Activated naive CD4-positive, alpha-beta T cell treated with anti-CD3 and anti-CD28 coated beads, Interleukin-2, amount 10 ng/mL, durations not matched to agents 7 days and 5 days (primary cell): Measurements from ENCODE around the gene LZTR1.
"Not testable (repeated sequence)": the region's sequence is repeated elsewhere in the genome, so short reads cannot be mapped to it uniquely, and the experiment has no call there.

ENCODE experiments used
- CTCF ChIA-PET: fragments of 350-600 bp; sonication (Branson Sonifier 250); formaldehyde crosslinking; loops from one replicate; lab custom pipeline; 2021; ENCODE audit warnings: antibody characterized with exemption; lab: Charles Lee
- DNase-seq: peaks from one replicate; pipeline ENCODE4 v3.0.0-alpha.2; 2020
- H3K27ac Mint-ChIP-seq: one replicate; pipeline ENCODE4 v1.8.0; 2021; ENCODE audit warnings: mild to moderate bottlenecking, moderate library complexity, mixed read lengths
- H3K27me3 Mint-ChIP-seq: one replicate; pipeline ENCODE4 v1.8.0; 2021; ENCODE audit warnings: mild to moderate bottlenecking, mixed read lengths
- H3K36me3 Mint-ChIP-seq: one replicate; pipeline ENCODE4 v1.8.0; 2021; ENCODE audit warnings: mixed read lengths
- H3K4me1 Mint-ChIP-seq: one replicate; pipeline ENCODE4 v1.8.0; 2021; ENCODE audit warnings: mixed read lengths
- H3K4me3 Mint-ChIP-seq: one replicate; pipeline ENCODE4 v1.8.0; 2021; ENCODE audit warnings: mild to moderate bottlenecking, moderate library complexity, mixed read lengths
- H3K9me3 Mint-ChIP-seq: one replicate; pipeline ENCODE4 v1.8.0; 2021; ENCODE audit warnings: mixed read lengths

The LZTR1 gene

DNA sequence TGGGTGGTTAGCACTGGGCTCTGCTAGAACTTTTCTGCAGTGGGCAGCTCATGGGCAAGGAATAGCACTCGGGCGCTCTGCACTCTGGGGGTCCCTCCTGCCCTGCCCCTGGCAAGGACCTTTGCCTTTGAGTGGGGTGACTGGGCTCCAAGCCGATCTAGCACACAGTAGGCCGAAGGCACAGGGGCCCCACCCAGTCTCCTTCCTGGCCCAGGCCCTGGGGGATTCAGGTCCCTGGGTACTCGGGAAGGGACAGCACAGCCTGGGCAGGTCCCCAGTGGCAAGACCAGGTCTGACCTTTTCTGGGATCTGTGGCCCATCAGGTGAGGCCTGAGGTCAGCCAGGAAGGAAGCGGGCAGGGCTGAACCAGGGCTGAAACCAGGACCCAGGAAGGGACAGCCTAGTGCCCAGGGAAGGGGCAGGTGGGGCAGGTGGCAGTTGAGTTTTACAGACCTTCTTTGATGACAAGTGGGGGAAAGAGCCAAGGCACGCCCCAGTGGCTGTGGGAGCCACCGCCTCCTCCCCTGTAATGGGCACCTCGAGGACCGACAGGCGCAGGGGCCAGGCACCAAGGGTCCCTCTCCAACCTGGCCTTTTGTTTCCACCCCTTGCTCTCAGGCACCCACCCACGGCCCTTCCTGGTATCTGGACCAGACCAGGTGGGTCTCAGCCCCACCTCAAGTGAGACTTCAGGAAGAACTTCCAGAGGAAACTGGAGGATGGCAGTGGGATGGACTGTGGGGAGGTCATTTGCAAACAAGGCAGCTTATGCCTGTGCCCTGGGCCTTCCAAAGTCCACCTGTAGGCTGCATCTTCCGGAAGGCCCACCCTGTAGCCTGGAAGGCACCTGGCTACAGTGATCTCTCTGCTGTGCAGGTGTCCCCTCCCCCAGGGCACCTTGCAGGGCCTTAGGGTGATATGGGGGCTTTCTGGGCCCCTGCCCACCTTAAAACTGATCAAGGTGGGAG is 15.9 kb upstream of the LZTR1 start:
- H3K9me3 Mint-ChIP-seq, result no peaks in the 10 kb centered on the region
- peaks cover 3% of the 10 kb centered on the region for H3K36me3 Mint-ChIP-seq
- CTCF ChIA-PET, result no interaction called here
- H3K27ac Mint-ChIP-seq, result no peak overlapping the region
- H3K4me1 Mint-ChIP-seq, result peaks cover 16% of the 10 kb centered on the region
- H3K27me3 Mint-ChIP-seq, result peaks cover 61% of the 10 kb centered on the region
- DNase-seq, result no peak
- H3K4me3 Mint-ChIP-seq, result peak overlapping the region; percentile 35

DNA sequence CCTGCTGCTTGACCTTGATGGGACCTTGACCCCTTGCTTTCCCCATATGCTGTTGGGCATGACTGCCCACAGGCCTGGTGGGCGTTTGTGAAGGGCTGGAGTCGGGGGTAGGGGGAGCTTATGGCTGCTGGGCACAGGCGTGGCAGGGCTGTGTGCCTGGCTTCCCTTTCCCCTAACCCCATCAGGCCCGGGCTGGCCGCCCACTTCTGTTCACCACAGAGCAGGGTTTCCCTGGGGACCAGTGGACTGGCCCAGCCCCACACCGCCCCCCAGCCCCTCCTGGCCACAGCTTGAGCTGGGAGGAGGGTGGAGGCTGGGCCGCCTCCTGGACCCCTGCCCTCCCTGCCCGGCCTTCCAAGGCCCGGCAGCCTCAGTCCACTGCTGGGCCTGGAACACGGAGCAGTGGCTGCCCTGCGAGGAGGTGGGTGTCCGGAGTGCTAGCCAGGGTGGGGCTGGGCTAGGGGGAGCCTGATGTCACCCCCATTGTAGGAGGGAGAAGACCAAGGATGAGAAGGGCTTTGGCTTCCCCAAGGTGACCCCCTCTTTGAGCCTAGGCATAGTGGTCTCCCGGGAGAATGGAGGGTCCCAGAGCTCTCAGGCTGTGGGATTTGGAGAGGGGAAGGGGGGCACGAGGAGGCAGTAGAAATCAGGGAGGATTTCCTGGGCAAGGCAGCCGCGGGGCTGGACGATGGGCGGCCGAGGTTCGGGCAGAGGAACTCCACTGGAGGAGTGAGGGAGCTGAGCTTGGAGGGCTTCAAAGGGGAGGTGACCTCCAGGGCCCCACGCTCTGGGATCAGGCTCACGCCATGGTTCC is 15.0 kb upstream of the LZTR1 start, which contains the start of gene AIFM3:
Gene AIFM3, plus strand, starts transcription at position 373 of the 814 bp plus-strand sequence. CDS start 690 bp downstream, outside the sequence.
- CTCF ChIA-PET, result no interaction called here
- DNase-seq, result no peak
- Mint-ChIP-seq H3K27ac (no peak within 1 kb of the TSS), H3K27me3 (peaks cover 57% of the 10 kb centered on the region), H3K36me3 (peaks cover 3% of the 10 kb centered on the region), H3K4me1 (peaks cover 12% of the 10 kb centered on the region), H3K4me3 (no peak within 1 kb of the TSS), H3K9me3 (no peaks in the 10 kb centered on the region)

DNA sequence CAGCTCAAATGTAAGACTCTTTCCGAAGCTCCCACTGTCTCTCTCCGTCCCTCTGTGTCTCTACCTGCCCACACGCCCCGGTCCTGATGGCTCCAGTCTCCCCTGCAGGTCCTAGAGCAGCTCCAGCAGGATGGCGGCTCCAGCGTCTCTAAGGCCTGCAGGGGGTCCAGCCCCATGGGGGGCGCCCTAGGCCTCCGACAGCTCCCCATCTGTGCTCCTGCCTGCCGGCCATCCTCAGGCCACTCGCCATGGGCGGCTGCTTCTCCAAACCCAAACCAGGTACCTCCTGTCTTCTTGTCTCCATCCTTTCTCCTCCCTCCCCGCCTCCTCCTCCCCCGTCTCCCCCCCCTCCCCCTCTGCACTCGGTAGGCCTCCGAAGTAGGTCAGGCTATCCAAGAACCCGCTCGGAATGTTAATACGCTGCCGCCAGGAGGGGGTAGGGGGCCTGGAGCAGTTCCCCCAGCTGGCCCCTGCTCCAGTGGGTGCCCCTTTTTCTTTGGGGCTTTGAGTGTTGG is 14.3 kb upstream of the LZTR1 start:
- Mint-ChIP-seq H3K9me3 (no peaks in the 10 kb centered on the region), H3K4me1 (peaks cover 12% of the 10 kb centered on the region), H3K27ac (no peak overlapping the region), H3K4me3 (no peak overlapping the region), H3K27me3 (peaks cover 60% of the 10 kb centered on the region), H3K36me3 (peaks cover 3% of the 10 kb centered on the region)
- no peak for DNase-seq
- CTCF ChIA-PET, result no interaction called here

DNA sequence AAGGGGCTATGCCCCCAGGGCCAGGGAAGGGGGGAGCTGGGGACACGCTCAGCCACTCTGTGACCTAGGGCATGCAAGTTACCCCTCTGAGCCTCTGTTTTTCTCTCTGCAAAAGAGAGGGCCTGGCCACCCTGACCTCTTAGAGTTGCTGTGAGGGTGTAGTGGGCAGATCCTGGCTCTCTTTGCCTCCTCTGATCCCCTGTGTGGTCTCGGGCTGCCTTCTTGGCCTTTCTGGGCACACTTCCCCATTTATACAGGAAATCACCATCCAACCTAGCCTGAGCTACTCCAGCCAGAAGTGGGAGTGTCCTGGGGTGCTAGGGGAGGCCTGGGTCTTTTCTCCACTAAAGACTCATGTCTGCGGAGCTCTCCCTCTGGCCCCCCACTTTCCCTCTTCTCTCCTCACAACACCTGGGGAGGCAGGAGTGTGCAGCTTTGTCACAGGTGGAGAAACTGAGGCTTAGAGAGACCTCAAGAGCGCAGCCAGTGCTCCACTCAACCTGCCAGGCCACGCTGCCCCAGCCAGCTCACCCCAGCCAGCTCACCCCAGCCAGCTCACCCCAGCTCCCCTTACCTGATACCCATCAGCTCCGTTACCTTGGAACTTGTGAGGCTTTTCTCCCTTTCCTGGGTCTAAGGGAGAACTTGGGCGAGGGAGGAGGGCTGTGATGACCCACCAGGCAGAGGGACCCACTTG is 13.7 kb upstream of the LZTR1 start:
- CTCF ChIA-PET, result interaction anchor here (0.6 kb wide), 1 partner anchor 198 kb away, joined by 3 read pairs; no protein-coding TSS in a partner anchor
- Mint-ChIP-seq H3K27me3 (peaks cover 56% of the 10 kb centered on the region), H3K4me1 (peaks cover 12% of the 10 kb centered on the region), H3K27ac (no peak overlapping the region), H3K9me3 (no peaks in the 10 kb centered on the region), H3K36me3 (peaks cover 3% of the 10 kb centered on the region), H3K4me3 (no peak overlapping the region)
- DNase-seq, result no peak

DNA sequence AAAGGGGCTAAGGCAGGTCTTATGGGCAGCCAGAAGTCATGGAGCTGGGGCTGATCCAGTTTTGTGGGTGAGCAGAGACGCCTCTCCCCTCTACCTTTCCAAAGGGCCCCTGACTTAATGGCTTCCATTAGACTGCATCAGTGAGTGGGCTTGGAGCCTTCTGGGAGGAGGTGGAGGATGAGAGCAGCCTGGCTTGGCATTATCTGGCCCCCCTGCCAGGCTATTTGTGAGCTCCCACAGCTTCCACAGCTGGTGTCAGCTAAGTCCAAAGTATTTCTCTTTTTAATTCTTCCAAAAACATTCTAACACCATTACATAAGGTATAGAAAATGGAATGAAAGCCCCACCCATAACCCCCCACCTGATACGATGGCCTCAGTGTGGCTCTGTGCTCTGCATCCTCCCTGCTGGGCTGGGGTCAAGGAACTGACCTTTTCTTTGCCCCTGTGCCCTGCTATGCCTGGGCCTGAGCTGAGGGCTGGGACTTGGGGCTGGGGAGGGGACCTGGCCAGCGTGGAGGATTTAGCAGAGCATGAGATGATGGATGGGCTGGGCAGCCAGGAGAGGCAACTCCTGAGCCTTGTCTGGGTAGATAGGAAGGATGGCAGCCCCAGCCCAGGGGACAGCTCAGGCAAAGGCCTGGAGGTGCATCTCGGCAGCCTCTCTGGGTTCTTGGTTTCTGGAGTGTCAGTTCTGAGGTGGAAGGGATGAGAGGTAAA is 11.0 kb upstream of the LZTR1 start:
- CTCF ChIA-PET, result no interaction called here
- DNase-seq, result no peak
- H3K9me3 Mint-ChIP-seq, result no peaks in the 10 kb centered on the region

DNA sequence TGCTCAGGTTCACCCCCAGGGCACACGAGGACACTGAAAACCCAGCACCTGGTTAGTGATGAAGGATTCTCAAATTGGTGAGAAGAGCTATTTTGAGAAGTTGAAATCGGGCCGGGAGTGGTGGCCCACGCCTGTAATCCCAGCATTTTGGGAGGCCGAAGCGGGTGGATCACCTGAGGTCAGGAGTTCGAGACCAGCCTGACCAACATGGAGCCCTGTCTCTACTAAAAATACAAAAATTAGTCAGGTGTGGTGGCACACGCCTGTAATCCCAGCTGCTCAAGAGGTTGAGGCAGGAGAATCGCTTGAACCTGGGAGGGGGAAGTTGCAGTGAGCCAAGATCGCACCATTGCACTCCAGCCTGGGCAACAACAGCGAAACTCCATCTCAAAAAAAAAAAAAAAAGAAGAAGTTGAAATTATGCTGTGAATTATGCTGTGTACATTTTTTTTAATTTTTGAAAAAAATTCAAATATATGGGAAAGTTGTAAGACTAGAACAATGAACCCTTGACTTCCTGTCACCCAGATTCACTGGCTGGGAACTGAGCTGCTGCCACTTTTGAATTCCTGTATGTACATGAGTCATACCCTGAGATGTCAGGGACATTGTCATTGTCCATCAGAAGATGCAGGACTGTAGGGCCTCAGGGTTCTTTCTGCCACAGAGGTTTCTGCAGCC is 9.9 kb upstream of the LZTR1 start:
- CTCF ChIA-PET, H3K36me3 Mint-ChIP-seq, H3K4me1 Mint-ChIP-seq, DNase-seq, H3K9me3 Mint-ChIP-seq, H3K27ac Mint-ChIP-seq, H3K4me3 Mint-ChIP-seq: not testable (repeated sequence)
- H3K27me3 Mint-ChIP-seq, result peaks cover 40% of the 10 kb centered on the region

More for the DNA sequence above, 11.0 kb upstream of the LZTR1 start:
- Mint-ChIP-seq H3K4me1 (no peaks in the 10 kb centered on the region), H3K27me3 (peaks cover 46% of the 10 kb centered on the region), H3K36me3 (no peaks in the 10 kb centered on the region), H3K27ac (no peak overlapping the region), H3K4me3 (no peak overlapping the region)

DNA sequence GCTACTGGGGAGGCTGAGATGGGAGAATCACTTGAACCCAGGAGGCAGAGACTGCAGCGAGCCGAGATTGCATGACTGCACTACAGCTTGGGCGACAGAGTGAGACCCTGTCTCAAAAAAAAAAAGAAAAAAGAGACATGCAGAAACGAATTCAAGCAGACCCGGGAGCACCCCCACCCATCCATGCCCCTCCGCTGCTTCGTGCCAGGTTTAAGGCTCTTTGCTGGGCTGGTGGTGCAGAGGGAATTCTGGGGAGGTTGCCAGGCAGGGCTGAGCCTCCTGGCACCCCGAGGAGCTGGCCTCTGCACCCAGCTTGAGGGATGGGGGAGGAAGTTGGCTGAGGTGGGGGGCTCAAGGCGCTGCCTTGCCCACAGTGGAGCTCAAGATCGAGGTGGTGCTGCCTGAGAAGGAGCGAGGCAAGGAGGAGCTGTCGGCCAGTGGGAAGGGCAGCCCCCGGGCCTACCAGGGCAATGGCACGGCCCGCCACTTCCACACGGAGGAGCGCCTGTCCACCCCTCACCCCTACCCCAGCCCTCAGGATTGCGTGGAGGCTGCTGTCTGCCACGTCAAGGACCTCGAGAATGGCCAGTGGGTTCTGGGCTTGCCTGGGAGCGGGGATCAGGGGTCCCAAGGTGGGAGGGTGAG is 9.0 kb upstream of the LZTR1 start:
- Mint-ChIP-seq H3K9me3 (peaks cover under 1% of the 10 kb centered on the region), H3K27me3 (peaks cover 40% of the 10 kb centered on the region), H3K4me1 (no peaks in the 10 kb centered on the region), H3K4me3 (no peak overlapping the region), H3K36me3 (no peaks in the 10 kb centered on the region), H3K27ac (no peak overlapping the region)
- CTCF ChIA-PET, result interaction anchor here (1.3 kb wide), 1 partner anchor 11 kb away, joined by 4 read pairs; no protein-coding TSS in a partner anchor
- no peak for DNase-seq

DNA sequence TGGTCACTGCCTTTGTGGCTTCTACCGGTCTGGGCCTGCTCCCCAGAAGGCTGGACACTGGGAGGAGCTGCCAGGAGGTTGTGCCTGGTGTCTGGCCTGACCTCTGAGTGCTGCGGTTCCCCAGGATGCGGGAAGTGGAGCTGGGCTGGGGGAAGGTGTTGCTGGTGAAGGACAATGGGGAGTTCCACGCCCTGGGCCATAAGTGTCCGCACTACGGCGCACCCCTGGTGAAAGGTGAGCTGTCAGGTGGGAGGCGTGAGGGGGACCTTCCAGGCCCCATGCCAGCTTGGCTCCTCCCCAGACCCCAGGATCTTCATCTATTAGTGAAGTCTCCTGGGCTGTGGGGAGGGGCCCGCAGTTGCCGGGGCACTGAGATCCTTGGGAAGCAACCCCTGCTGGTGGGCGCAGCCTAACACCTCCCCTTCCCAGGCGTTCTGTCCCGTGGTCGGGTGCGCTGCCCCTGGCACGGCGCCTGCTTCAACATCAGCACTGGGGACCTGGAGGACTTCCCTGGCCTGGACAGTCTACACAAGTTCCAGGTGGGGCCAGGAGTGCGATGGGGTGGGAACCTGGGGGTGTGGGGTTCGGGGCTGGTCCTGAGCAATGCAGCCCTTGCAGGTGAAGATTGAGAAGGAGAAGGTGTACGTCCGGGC is 8.3 kb upstream of the LZTR1 start:
- no peaks in the 10 kb centered on the region for H3K36me3 Mint-ChIP-seq
- H3K27ac Mint-ChIP-seq, result no peak overlapping the region
- H3K9me3 Mint-ChIP-seq, result peaks cover 8% of the 10 kb centered on the region
- DNase-seq, result no peak
- no peak overlapping the region for H3K4me3 Mint-ChIP-seq
- CTCF ChIA-PET, result interaction anchor here (1.3 kb wide), 1 partner anchor 12 kb away, joined by 4 read pairs; no protein-coding TSS in a partner anchor
- no peaks in the 10 kb centered on the region for H3K4me1 Mint-ChIP-seq
- H3K27me3 Mint-ChIP-seq, result peaks cover 40% of the 10 kb centered on the region

DNA sequence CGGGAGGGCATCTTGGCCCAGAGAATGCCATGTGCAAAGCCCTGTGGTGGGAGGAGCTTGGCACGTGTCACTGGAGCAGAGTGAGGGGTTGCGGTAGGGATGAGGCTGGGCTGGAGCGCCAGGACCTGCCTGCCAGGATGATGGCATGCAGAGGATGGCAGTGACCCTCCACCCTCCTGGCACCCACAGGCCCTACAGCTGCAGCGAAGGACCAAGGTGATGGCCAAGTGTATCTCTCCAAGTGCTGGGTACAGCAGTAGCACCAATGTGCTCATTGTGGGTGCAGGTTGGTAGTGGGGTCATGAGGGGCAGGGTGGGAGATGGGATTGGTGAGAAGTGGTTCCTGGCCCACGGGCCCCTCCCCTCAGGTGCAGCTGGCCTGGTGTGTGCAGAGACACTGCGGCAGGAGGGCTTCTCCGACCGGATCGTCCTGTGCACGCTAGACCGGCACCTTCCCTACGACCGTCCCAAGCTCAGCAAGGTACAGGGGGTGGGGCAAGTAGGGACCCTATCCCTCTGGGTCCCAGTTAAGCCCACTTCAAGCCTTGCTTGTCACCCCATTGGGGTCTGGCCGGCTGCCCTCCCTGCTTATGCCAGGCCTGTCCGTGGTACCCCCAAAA is 7.7 kb upstream of the LZTR1 start:
- Mint-ChIP-seq H3K9me3 (peaks cover 12% of the 10 kb centered on the region), H3K4me3 (no peak overlapping the region), H3K27ac (no peak overlapping the region), H3K4me1 (peaks cover 5% of the 10 kb centered on the region), H3K27me3 (peaks cover 40% of the 10 kb centered on the region), H3K36me3 (no peaks in the 10 kb centered on the region)
- DNase-seq, result no peak
- CTCF ChIA-PET, result no interaction called here

DNA sequence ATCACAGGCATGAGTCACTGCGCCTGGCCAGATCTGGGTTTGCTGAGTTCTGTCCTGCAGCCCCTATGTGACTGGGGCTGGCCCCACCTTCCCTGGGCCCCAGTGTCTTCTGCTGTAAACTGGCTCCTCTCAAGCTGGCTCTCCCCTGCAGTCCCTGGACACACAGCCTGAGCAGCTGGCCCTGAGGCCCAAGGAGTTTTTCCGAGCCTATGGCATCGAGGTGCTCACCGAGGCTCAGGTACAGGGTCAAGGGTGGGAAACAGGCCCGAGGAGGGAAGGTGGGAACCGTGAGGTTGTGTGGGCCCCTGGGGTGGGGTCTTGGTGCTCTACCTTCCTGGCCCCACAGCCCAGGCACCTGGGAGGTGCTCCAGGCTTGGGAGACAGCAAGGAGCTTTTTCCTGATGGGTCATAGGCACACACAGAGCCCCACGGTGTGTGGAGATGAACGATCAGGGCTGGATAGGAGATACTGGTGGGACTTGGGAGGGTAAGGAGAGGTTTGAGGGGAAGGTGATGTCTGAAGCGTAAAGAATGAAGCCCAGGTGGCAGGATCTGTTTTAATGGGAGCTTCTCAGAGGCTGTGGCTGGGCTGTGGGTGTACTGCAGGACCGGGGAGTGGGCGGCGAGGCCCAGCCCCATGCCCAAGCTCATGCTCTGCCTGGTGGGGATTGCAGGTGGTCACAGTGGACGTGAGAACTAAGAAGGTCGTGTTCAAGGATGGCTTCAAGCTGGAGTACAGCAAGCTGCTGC is 6.4 kb upstream of the LZTR1 start:
- Mint-ChIP-seq H3K36me3 (no peaks in the 10 kb centered on the region), H3K27ac (no peak overlapping the region), H3K27me3 (peaks cover 35% of the 10 kb centered on the region), H3K4me3 (no peak overlapping the region), H3K4me1 (peaks cover 12% of the 10 kb centered on the region), H3K9me3 (peaks cover 12% of the 10 kb centered on the region)
- DNase-seq, result no peak
- CTCF ChIA-PET, result no interaction called here

DNA sequence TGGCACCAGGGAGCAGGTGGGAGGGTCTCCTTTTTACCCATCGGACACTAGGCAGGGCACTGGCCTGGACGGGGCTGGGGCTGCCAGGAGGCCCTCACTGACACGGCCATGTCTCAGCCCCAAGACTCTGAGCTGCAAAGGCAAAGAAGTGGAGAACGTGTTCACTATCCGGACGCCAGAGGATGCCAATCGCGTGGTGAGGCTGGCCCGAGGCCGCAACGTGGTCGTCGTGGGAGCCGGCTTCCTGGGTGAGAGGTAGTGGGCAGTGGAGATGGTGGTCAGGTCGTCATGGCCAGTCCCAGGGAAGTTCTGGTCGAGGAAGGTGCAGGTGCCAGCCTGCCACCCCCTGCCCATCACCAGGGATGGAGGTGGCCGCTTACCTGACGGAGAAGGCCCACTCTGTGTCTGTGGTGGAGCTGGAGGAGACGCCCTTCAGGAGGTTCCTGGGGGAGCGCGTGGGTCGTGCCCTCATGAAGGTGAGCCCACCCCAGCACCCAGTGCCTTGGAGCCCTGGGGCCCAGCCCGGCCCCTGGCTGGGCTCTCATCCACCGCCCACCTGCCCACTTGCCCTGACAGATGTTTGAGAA is 5.7 kb upstream of the LZTR1 start:
- CTCF ChIA-PET, result interaction anchor here (0.6 kb wide), 1 partner anchor 17 kb away, joined by 3 read pairs; no protein-coding TSS in a partner anchor
- Mint-ChIP-seq H3K27ac (no peak overlapping the region), H3K36me3 (no peaks in the 10 kb centered on the region), H3K4me3 (no peak overlapping the region), H3K9me3 (peaks cover 12% of the 10 kb centered on the region), H3K27me3 (peaks cover 32% of the 10 kb centered on the region), H3K4me1 (peaks cover 18% of the 10 kb centered on the region)
- no peak for DNase-seq
